Esophagus squamous epithelium (tissue), 5 donors: ENCODE data around the gene CD248. TPM values are rescaled to one million over a fixed set of nuclear protein-coding genes. Genes with fewer than 3 reads are reported as not detected.

Experiments
- DNase-seq: peaks from one replicate; lab custom pipeline; 2025; lab: John Stamatoyannopoulos, UW
- H3K27ac ChIP-seq, 4 donors: fragments of 200-600 bp; sonication (generic); one replicate each; pipeline ENCODE4 v1.5.1; 2016 to 2019; ENCODE audit warnings: mild to moderate bottlenecking in 1 of 4
- H3K27me3 ChIP-seq, 4 donors: fragments of 200-600 bp; sonication (generic); 1 replicate in 3 of 4; 2 replicates in 1 of 4; pipeline versions ENCODE4 v1.5.1 to v1.6.0; 2017 to 2021; ENCODE audit warnings: antibody characterized with exemption in 1 of 4
- H3K36me3 ChIP-seq, 3 donors: fragments of 200-600 bp; sonication (generic); one replicate each; pipeline ENCODE4 v1.5.1; 2016 to 2019
- H3K4me1 ChIP-seq, 3 donors: fragments of 200-600 bp; sonication (generic); one replicate each; pipeline ENCODE4 v1.5.1; 2017 to 2019
- H3K4me3 ChIP-seq, 4 donors: fragments of 200-600 bp; sonication (generic); 1 replicate in 3 of 4; 2 replicates in 1 of 4; pipeline ENCODE4 v1.5.1; 2016 to 2019; ENCODE audit warnings: mild to moderate bottlenecking in 2 of 4, moderate library complexity in 1 of 4
- H3K9me3 ChIP-seq, 3 donors: fragments of 200-600 bp; sonication (generic); one replicate each; pipeline ENCODE4 v1.5.1; 2016 to 2019
- CTCF ChIP-seq, 6 experiments: fragments of 450-650 bp in 4 of 6; fragments of 200-600 bp in 2 of 6; sonication (generic) in 2 of 6; IDR thresholded peaks; one replicate each; pipeline ENCODE4 v1.5.1; 2016 to 2019; ENCODE audit warnings: antibody characterized with exemption in 6 of 6, mild to moderate bottlenecking in 4 of 6, moderate library complexity in 4 of 6
- POLR2A ChIP-seq, 4 donors: fragments of 450-650 bp; IDR thresholded peaks; one replicate each; pipeline ENCODE4 v1.6.1; 2017; ENCODE audit warnings: antibody characterized with exemption in 4 of 4, mild to moderate bottlenecking in 4 of 4, moderate library complexity in 3 of 4
- WGBS, 2 donors: methylation state at CpG; one replicate each; pipeline ENCODE4 v1.1.5; 2018; 5-methylcytosine and 5-hydroxymethylcytosine counted together
- intact Hi-C: fragments of 100-400 bp; cut with DNase I; formaldehyde crosslinking; loops from one replicate; pipeline ENCODE4 v1.15.0; 2022
- total RNA-seq, 4 donors: library from RNA; depleted of rRNA; stranded (reverse); fragments of >200 nt; gene quantifications; one replicate each; pipeline ENCODE4 v1.1.0, GENCODE V29; 2016
- donor health status: DM: yes; HTN: yes; CAD: no.

CD248 gene
- total RNA-seq, 4 donors from 2014 or later, result 1.9 to 13.2 (median 6.1) TPM

- peak; percentile 94 for DNase-seq
- peak in 3 of 4 donors; percentile 84 to 86 (median 86) for TF ChIP-seq POLR2A (IDR thresholded peaks at IDR 0.05)
- peak in 4 of 6 experiments; percentile 26 to 64 (median 37) for TF ChIP-seq CTCF (IDR thresholded peaks at IDR 0.05)
- Histone ChIP-seq H3K9me3 (no peaks in the 10 kb centered on the region), H3K4me1 (peaks cover 34 to 62% (median 35%) of the 10 kb centered on the region in 3 donors), H3K27me3 (no peaks in the 10 kb centered on the region), H3K4me3 (peak within 1 kb of the TSS; percentile 67 to 83 (median 78)), H3K27ac (peak within 1 kb of the TSS; percentile 79 to 96 (median 83)), H3K36me3 (peaks cover 0 to 34% (median 26%) of the 10 kb centered on the region in 3 donors)
- intact Hi-C loops, result no loop called here
- 0% methylated on average over 3 to 12 of the region's 59 CpGs for WGBS, 2 donors
These were observed 27.9 kb upstream of the CD248 start, which contains the start of gene BRMS1 for GRCh38 chr11:66344550-66345315. Gene BRMS1 (minus strand): TSS chr11:66345104. CDS start chr11:66342234, 2,870 bp downstream.

- DNase-seq, result no peak
- H3K36me3 ChIP-seq, result peaks cover 0 to 50% (median 29%) of the 10 kb centered on the region in 3 donors
- TF ChIP-seq POLR2A (IDR thresholded peaks at IDR 0.05), result no peak
- no peak for TF ChIP-seq CTCF (IDR thresholded peaks at IDR 0.05)
- WGBS, 2 donors, result 70 to 86% methylated on average over 8 of the region's 8 CpGs
- intact Hi-C loops, result no loop called here
- no peaks in the 10 kb centered on the region for H3K9me3 ChIP-seq
- no peak overlapping the region for H3K4me3 ChIP-seq
- no peaks in the 10 kb centered on the region for H3K27me3 ChIP-seq
- no peak overlapping the region for H3K27ac ChIP-seq
- H3K4me1 ChIP-seq, result peaks cover 41 to 66% (median 43%) of the 10 kb centered on the region in 3 donors
These were observed 26.3 kb upstream of the CD248 start for GRCh38 chr11:66343176-66343575.

DNA sequence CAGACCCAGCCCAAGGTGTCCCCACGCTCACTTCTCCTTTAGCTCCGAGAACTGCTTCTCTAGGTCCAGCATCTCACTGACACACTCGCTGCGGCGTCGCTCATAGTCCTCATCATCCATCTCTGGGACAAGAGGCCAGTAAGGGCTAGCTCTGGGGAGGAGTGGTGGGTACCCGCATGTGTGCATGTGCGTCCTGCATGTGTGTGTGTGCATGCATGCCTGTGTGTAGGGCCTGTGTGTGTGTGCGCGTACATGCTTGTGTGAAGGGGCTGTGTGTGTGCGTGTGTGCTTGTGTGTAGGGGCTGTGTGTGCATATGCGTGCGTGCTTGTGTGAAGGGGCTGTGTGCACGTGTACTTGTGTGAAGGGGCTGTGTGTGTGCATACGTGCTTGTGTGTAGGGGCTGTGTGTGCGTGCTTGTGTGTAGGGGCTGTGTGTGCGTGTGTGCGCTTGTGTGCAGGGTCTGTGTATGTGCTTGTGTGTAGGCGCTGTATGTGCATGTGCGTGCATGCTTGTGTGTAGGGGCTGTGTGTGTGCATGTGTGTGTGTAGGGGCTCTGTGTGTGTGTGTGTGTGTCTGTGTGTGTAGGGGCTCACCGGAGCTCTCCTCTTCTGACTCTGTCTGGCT lies 24.8 kb upstream of the CD248 start:
- Histone ChIP-seq H3K9me3 (no peaks in the 10 kb centered on the region), H3K4me3 (no peak overlapping the region), H3K27me3 (no peaks in the 10 kb centered on the region), H3K4me1 (peaks cover 51 to 72% (median 56%) of the 10 kb centered on the region in 3 donors), H3K36me3 (peaks cover 0 to 58% (median 29%) of the 10 kb centered on the region in 3 donors), H3K27ac (no peak overlapping the region)
- TF ChIP-seq POLR2A (IDR thresholded peaks at IDR 0.05), result no peak
- TF ChIP-seq CTCF (IDR thresholded peaks at IDR 0.05), result no peak
- 91 to 92% methylated on average over 12 to 20 of the region's 21 CpGs for WGBS, 2 donors
- no peak for DNase-seq
- intact Hi-C loops, result no loop called here

DNA sequence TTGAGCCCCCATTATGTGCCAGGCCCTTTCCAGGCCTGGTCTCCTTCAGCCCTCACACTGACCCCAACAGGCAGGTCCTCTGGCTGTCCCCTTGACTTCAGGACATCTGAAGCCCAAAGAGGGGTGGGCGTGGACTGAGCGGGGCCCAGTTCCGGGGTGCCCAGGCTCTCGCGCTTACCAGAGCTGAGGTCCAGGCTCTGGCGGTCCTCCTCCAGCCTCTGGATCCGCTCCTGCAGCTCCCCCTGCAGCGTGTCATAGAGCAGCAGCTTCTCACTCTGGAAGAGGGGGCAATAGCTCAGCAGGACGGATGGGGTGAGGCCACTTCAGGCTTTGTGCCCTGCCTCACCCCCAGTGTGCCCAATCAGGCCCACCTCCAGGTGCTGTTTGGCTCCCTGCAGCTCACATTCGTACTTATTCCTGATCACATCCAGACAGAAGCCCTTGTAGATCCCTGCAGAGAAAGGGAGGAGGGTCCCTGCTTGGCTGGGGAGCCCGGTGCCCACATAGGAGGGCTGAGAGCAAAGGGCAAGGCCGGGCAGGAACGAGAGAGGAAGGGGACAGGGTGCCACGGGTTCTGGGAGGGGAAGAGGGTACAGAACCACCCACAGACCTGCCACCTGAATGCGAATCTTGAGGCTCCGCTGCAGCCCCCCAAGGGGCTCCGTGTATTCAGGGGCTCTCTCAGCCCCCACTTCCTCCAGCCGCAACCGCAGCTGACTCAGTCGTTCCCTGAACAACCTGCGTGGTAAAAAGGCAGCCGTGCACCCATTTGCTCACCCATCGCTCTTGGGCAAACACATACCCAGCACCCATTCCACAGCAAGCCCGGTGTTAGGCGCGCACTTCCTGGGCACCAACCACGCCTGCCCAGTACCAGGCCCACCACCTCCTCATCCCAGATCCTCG lies 24.0 kb upstream of the CD248 start:
- Histone ChIP-seq H3K27me3 (no peaks in the 10 kb centered on the region), H3K4me3 (no peak overlapping the region), H3K9me3 (no peaks in the 10 kb centered on the region), H3K36me3 (peaks cover 0 to 58% (median 29%) of the 10 kb centered on the region in 3 donors), H3K27ac (no peak overlapping the region), H3K4me1 (peaks cover 51 to 72% (median 54%) of the 10 kb centered on the region in 3 donors)
- intact Hi-C loops, result no loop called here
- no peak for DNase-seq
- no peak for TF ChIP-seq POLR2A (IDR thresholded peaks at IDR 0.05)
- TF ChIP-seq CTCF (IDR thresholded peaks at IDR 0.05), result no peak
- WGBS, 2 donors, result 86 to 89% methylated on average over 20 to 22 of the region's 28 CpGs
